Testis (tissue), 3 donors: ENCODE measurements around the gene HIRIP3. TPM values are rescaled to one million over a fixed set of nuclear protein-coding genes. Genes with fewer than 3 reads are reported as not detected.

Experiments
- DNase-seq: peaks from one replicate; pipeline ENCODE4 v3.0.0-alpha.2; 2019
- H3K27ac ChIP-seq, 2 donors: fragments of 200-600 bp; sonication (generic); one replicate each; pipeline ENCODE4 v1.5.1; 2019
- H3K27me3 ChIP-seq: fragments of 200-600 bp; sonication (generic); one replicate; pipeline ENCODE4 v1.5.1; 2019
- H3K36me3 ChIP-seq: fragments of 200-600 bp; sonication (generic); one replicate; pipeline ENCODE4 v1.5.1; 2017; ENCODE audit warnings: low read depth; ENCODE audit errors: missing control alignments
- H3K4me1 ChIP-seq: fragments of 200-600 bp; sonication (generic); one replicate; pipeline ENCODE4 v1.5.1; 2019
- H3K4me3 ChIP-seq, 2 donors: fragments of 200-600 bp; sonication (generic); one replicate each; pipeline ENCODE4 v1.5.1; 2017 to 2019
- H3K9me3 ChIP-seq: fragments of 200-600 bp; sonication (generic); one replicate; pipeline ENCODE4 v1.5.1; 2017
- CTCF ChIP-seq, 3 experiments: fragments of 450-650 bp in 2 of 3; fragments of 200-600 bp in 1 of 3; sonication (generic) in 1 of 3; IDR thresholded peaks; one replicate each; pipeline ENCODE4 v1.5.1; 2016 to 2019; ENCODE audit warnings: antibody characterized with exemption in 3 of 3, mild to moderate bottlenecking in 2 of 3, moderate library complexity in 1 of 3
- POLR2A ChIP-seq: fragments of 450-650 bp; IDR thresholded peaks from one replicate; pipeline ENCODE4 v1.6.1; 2017; ENCODE audit warnings: antibody characterized with exemption, mild to moderate bottlenecking, moderate library complexity
- WGBS, 2 donors: methylation state at CpG; one replicate each; pipeline ENCODE4 v1.1.5; 2018; 5-methylcytosine and 5-hydroxymethylcytosine counted together
- intact Hi-C: fragments of 100-400 bp; cut with DNase I; formaldehyde crosslinking; loops from one replicate; pipeline ENCODE4 v1.15.1; 2023; ENCODE audit warnings: low total_unique reads
- polyA plus RNA-seq: library from polyadenylated mRNA; stranded (reverse); fragments of 350-450 nt; fragmentation: Illumina TruSeq; extraction: RNeasy Lipid Tissue Mini Kit (QIAGEN cat#74804); gene quantifications from one replicate; pipeline ENCODE4 v1.2.3, GENCODE V29; 2014; ENCODE audit warnings: low read depth, low replicate concordance; ENCODE audit not compliant: insufficient read depth
- total RNA-seq, 2 donors: library from RNA; depleted of rRNA; stranded (reverse); fragments of >200 nt; gene quantifications; one replicate each; pipeline ENCODE4 v1.2.3, GENCODE V29; 2016

HIRIP3 gene
- total and polyA plus RNA-seq, 3 donors from 2014 or later: 32.1 to 57.3 (median 40.2) TPM

GRCh38 chr16:29968205-29968604 is 27.2 kb downstream of the HIRIP3 start:
- 93 to 98% methylated on average over 3 to 4 of the region's 4 CpGs for WGBS, 2 donors
- TF ChIP-seq POLR2A (no peak), CTCF (IDR thresholded peaks at IDR 0.05) (no peak)
- no peaks in the 10 kb centered on the region for H3K27me3 ChIP-seq
- no peak for DNase-seq
- peaks cover 9% of the 10 kb centered on the region for H3K4me1 ChIP-seq
- H3K27ac ChIP-seq: no peak overlapping the region
- no peaks in the 10 kb centered on the region for H3K36me3 ChIP-seq
- no peaks in the 10 kb centered on the region for H3K9me3 ChIP-seq
- no peak overlapping the region for H3K4me3 ChIP-seq
- intact Hi-C loops: no loop called here

GRCh38 chr16:29963021-29963743 is 32.2 kb downstream of the HIRIP3 start:
- WGBS, 2 donors: 64 to 68% methylated on average over 14 of the region's 14 CpGs

GRCh38 chr16:29962344-29962994 is 32.9 kb downstream of the HIRIP3 start:
- Histone ChIP-seq H3K27ac (peak overlapping the region; percentile 89 to 96), H3K36me3 (no peaks in the 10 kb centered on the region), H3K4me1 (peaks cover 17% of the 10 kb centered on the region), H3K27me3 (no peaks in the 10 kb centered on the region), H3K4me3 (peak overlapping the region; percentile 81 to 89), H3K9me3 (no peaks in the 10 kb centered on the region)
- WGBS, 2 donors: 1% methylated on average over 18 of the region's 18 CpGs
- peak; percentile 29 for DNase-seq
- intact Hi-C loops: no loop called here
- no peak for TF ChIP-seq POLR2A
- TF ChIP-seq CTCF (IDR thresholded peaks at IDR 0.05): no peak

More at GRCh38 chr16:29963021-29963743, 32.2 kb downstream of the HIRIP3 start:
- no peak for DNase-seq
- intact Hi-C loops: no loop called here
- Histone ChIP-seq H3K36me3 (no peaks in the 10 kb centered on the region), H3K4me3 (peak overlapping the region in 1 of 2 donors; percentile 81), H3K4me1 (peaks cover 17% of the 10 kb centered on the region), H3K27me3 (no peaks in the 10 kb centered on the region), H3K27ac (peak overlapping the region; percentile 89 to 96), H3K9me3 (no peaks in the 10 kb centered on the region)
- TF ChIP-seq CTCF (IDR thresholded peaks at IDR 0.05) (no peak), POLR2A (no peak)

GRCh38 chr16:29961479-29962343 is 33.7 kb downstream of the HIRIP3 start, which contains the start of gene TMEM219:
TMEM219 (plus strand) TSS chr16:29962079; CDS start chr16:29963144, 1,065 bp downstream.
- H3K9me3 ChIP-seq: no peaks in the 10 kb centered on the region
- intact Hi-C loops: no loop called here
- 1 to 2% methylated on average over 11 to 72 of the region's 75 CpGs for WGBS, 2 donors
- DNase-seq: peak; percentile 93
- peaks cover 17% of the 10 kb centered on the region for H3K4me1 ChIP-seq
- TF ChIP-seq POLR2A (peak; percentile 39), CTCF (IDR thresholded peaks at IDR 0.05) (peak; percentile 21 to 83 (median 80))
- H3K27me3 ChIP-seq: no peaks in the 10 kb centered on the region
- H3K27ac ChIP-seq: peak within 1 kb of the TSS; percentile 89 to 96
- H3K36me3 ChIP-seq: no peaks in the 10 kb centered on the region
- peak within 1 kb of the TSS; percentile 81 to 89 for H3K4me3 ChIP-seq
